Gastroesophageal sphincter (tissue), 4 donors: Measurements from ENCODE around the gene CTR9. TPM values are rescaled to one million over a fixed set of nuclear protein-coding genes. Genes with fewer than 3 reads are reported as not detected.

ENCODE experiments used
- small RNA-seq, 4 donors: library from RNA; depleted of rRNA; stranded (forward); fragments of <200 nt; gene quantifications; one replicate each; pipeline ENCODE3, GENCODE V24; 2016
- total RNA-seq, 4 donors: library from RNA; depleted of rRNA; stranded (reverse); fragments of >200 nt; gene quantifications; one replicate each; pipeline ENCODE4 v1.1.0, GENCODE V29; 2016

The CTR9 gene
- total RNA-seq, 4 donors from 2014 or later, result 18.1 to 21.8 (median 20.9) TPM

Small RNA genes within 50 kb of the gene (small RNA-seq; reads per million reads assigned to genes)
- gene RF00019 (0 reads per million in 4 donors), gene SNORD97 (0 reads per million in 4 donors)

Other genes starting within 250 kb of the CTR9 start
- gene RNF141, start 210.1 kb upstream of the CTR9 start, total RNA-seq, result 10 to 100 TPM; 28.4 to 44.8 (median 38.1) TPM
- 100 to 1,000 TPM in 2 of 4 donors, 10 to 100 TPM in 2; 13.2 to 191 (median 102) TPM for gene LYVE1, start 182.6 kb upstream of the CTR9 start, total RNA-seq
- gene IRAG1, start 57.5 kb upstream of the CTR9 start, total RNA-seq, result 100 to 1,000 TPM; 156 to 408 (median 278) TPM
- gene EIF4G2, start 57.7 kb downstream of the CTR9 start, total RNA-seq, result 100 to 1,000 TPM; 587 to 866 (median 665) TPM
- 10 to 100 TPM; 26.0 to 57.3 (median 41.7) TPM for gene ZBED5, start 106.8 kb downstream of the CTR9 start, total RNA-seq